GM10266 (cell line): ENCODE results near the gene FOXRED1.

Source experiments
- DNase-seq: peaks from one replicate; pipeline ENCODE4 v3.0.0; 2012; ENCODE audit errors: extremely low spot score
- CTCF ChIP-seq: IDR thresholded peaks from 2 replicates; pipeline ENCODE4 v1.5.1; 2012; ENCODE audit warnings: mild to moderate bottlenecking, low read depth; ENCODE audit not compliant: control insufficient read depth, insufficient read depth; ENCODE audit errors: missing control alignments

FOXRED1 gene

GRCh38 chr11:126282736-126283591 lies 14.0 kb downstream of the FOXRED1 start, which contains the start of gene TIRAP:
Gene TIRAP, plus strand, starts transcription at chr11:126283093. Its CDS starts 7,802 bp downstream, at chr11:126290895.
- peak; percentile 72 for DNase-seq
- TF ChIP-seq CTCF = no peak

GRCh38 chr11:126284829-126285228 lies 15.9 kb downstream of the FOXRED1 start:
- no peak for TF ChIP-seq CTCF
- DNase-seq = peak; percentile 75

GRCh38 chr11:126288237-126288636 lies 19.3 kb downstream of the FOXRED1 start:
- no peak for TF ChIP-seq CTCF

GRCh38 chr11:126290887-126291286 lies 21.9 kb downstream of the FOXRED1 start:
- TF ChIP-seq CTCF = no peak
- DNase-seq = no peak

More at GRCh38 chr11:126288237-126288636, 19.3 kb downstream of the FOXRED1 start:
- DNase-seq = no peak

GRCh38 chr11:126293726-126294125 lies 24.8 kb downstream of the FOXRED1 start:
- no peak for TF ChIP-seq CTCF
- DNase-seq = no peak

DNA sequence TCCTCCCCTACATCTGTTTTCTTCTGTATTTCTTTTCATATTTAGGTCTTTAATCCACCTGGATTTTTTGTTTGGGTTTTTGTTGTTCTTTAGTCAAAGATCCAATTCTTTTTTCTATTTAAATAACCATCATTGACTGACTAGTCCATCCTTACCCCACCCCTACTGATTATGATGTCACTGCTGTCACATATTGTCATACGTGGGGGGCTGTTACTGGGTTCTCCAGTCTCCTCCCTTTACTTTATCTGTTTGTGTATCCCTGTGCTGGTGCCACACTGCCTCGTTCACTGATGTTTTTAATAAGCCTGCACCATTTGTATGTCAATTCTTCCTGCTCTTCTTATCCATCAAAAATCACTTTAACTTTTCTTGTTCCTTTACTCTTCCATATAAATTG lies 28.1 kb downstream of the FOXRED1 start:
- no peak for DNase-seq
- TF ChIP-seq CTCF = no peak

- no peak for TF ChIP-seq CTCF
- DNase-seq = peak; percentile 87
Observed at GRCh38 chr11:126303623-126304456, 34.9 kb downstream of the FOXRED1 start, which contains the start of gene DCPS. Gene DCPS, plus strand, starts transcription at chr11:126304060. Its CDS starts 21 bp downstream, at chr11:126304081.
